ENCODE data around the gene CIB1.
"Not testable (repeated sequence)": the region's sequence is repeated elsewhere in the genome, so short reads cannot be mapped to it uniquely, and the experiment has no call there.

CIB1 gene

GRCh38 chr15:90266061-90266431 lies 32.3 kb upstream of the CIB1 start:
- DNase-seq (ENCODE audit: low read depth), result no peak
- peak overlapping the region; percentile 92 for H3K4me3 ChIP-seq (ENCODE audit: low read length)
- no peak for TF ChIP-seq CTCF (conservative IDR thresholded peaks at IDR 0.05; ENCODE audit: low read length)

GRCh38 chr15:90265271-90266060 lies 31.7 kb upstream of the CIB1 start, which contains the start of gene NGRN:
Gene NGRN (plus strand): TSS chr15:90265672. CDS start chr15:90265713, 41 bp downstream.
- peak within 1 kb of the TSS; percentile 92 for H3K4me3 ChIP-seq (ENCODE audit: low read length)
- DNase-seq (ENCODE audit: low read depth), result peak; percentile 88
- no peak for TF ChIP-seq CTCF (conservative IDR thresholded peaks at IDR 0.05; ENCODE audit: low read length)

- no peak for TF ChIP-seq CTCF (conservative IDR thresholded peaks at IDR 0.05; ENCODE audit: low read length)
- no peak for DNase-seq (ENCODE audit: low read depth)
- peak overlapping the region; percentile 92 for H3K4me3 ChIP-seq (ENCODE audit: low read length)
Measured at GRCh38 chr15:90264671-90265070, 30.9 kb upstream of the CIB1 start.

- no peak overlapping the region for H3K4me3 ChIP-seq (ENCODE audit: low read length)
- no peak for DNase-seq (ENCODE audit: low read depth)
- no peak for TF ChIP-seq CTCF (conservative IDR thresholded peaks at IDR 0.05; ENCODE audit: low read length)
Measured at GRCh38 chr15:90262426-90262825, 28.7 kb upstream of the CIB1 start.

- DNase-seq (ENCODE audit: low read depth), result peak; percentile 22
Measured at GRCh38 chr15:90261811-90262210, 28.1 kb upstream of the CIB1 start.

GRCh38 chr15:90260731-90261130 lies 27.0 kb upstream of the CIB1 start:
- not testable (repeated sequence) for DNase-seq (ENCODE audit: low read depth); H3K4me3 ChIP-seq (ENCODE audit: low read length)

More at GRCh38 chr15:90261811-90262210, 28.1 kb upstream of the CIB1 start:
- no peak overlapping the region for H3K4me3 ChIP-seq (ENCODE audit: low read length)
- TF ChIP-seq CTCF (conservative IDR thresholded peaks at IDR 0.05; ENCODE audit: low read length), result no peak

- TF ChIP-seq CTCF (conservative IDR thresholded peaks at IDR 0.05; ENCODE audit: low read length), result no peak
- DNase-seq (ENCODE audit: low read depth), result no peak
- no peak overlapping the region for H3K4me3 ChIP-seq (ENCODE audit: low read length)
Measured at GRCh38 chr15:90259524-90259923, 25.8 kb upstream of the CIB1 start.

Measured in AG10803 (cell line).